GM18868 (cell line): ENCODE results near the gene DAPP1.
A peak's percentile ranks its signal among the peaks of the same experiment; 100 is the strongest.

Experiments
- ATAC-seq: cut with Tn5 transposase; IDR thresholded peaks from one replicate; pipeline ENCODE4 v1.9.1; 2021; ENCODE audit warnings: mild to moderate bottlenecking, moderate library complexity; ENCODE audit not compliant: unreplicated experiment

DAPP1 gene

DNA sequence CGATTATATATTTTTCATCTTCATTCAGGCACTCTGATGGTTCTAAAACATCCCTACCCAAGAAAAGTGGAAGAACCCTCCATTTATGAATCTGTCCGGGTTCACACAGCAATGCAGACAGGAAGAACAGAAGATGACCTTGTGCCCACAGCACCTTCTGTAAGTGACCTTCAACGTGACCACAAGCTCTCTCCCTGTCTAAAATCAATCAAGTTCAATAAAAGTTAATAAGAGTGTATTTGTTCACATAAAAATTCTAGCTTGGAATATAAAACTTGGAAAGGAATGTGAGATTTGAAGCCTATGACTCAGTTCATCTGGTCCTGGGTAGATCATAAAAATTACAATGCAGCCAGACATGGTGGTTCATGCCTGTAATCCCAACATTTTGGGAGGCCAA is 36.6 kb downstream of the DAPP1 start:
- ATAC-seq = no peak

DNA sequence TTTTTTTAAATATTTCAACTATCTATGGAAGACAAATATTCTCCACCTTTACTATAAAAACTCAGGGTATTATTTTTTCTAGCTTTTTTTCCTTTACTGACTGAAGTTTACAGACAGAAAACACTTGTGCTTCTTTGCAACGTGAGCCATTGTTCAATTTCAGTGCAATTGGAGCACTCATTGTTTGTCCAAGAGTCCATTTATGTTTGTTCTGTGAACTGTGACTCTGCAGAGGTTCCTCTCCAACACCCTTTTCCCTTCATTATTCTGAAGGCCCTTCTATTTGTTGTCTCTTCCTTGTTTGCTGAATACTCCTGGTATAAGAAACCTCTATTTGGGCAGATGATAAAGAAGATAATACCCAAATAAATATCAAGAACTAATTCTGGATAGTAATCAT is 37.4 kb downstream of the DAPP1 start:
- no peak for ATAC-seq

DNA sequence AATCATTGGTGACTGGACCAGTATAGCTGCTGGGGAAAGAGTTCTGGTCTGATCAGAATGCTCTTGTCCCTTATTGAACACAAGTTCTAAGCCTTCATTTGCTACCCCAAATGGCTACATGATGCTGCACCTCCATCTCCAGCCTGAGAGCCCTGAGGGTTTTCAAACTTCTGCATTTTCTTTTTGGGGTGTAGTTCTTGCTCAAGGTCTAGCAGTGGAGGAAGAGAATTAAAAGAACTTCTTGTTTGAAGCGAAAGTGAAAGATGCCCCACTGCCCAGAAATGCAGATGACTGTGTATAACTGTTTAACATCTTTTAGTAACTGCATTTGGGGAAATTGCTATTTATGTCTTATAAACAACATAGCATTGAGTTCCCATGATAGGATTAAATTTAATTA is 39.1 kb downstream of the DAPP1 start:
- ATAC-seq = peak; percentile 43

DNA sequence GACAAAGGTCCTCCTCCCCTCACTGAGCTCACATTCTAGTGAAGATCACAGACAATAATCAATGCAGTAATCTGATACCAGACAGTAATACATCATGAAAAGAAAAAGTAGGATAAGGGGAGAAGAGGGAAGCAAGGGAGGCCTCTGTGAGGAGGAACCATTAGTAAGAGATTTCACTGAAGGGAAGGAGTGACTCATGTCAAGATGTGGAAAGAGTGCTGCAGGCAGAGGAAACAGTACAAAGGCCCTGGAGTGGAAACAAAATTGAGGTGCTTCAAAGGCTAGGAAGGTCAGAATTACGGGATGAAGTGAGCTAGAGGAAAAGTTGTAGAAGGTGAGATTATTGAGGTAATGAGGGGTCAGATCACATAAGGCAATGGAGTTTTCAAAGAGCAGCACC is 39.5 kb downstream of the DAPP1 start:
- ATAC-seq = no peak

DNA sequence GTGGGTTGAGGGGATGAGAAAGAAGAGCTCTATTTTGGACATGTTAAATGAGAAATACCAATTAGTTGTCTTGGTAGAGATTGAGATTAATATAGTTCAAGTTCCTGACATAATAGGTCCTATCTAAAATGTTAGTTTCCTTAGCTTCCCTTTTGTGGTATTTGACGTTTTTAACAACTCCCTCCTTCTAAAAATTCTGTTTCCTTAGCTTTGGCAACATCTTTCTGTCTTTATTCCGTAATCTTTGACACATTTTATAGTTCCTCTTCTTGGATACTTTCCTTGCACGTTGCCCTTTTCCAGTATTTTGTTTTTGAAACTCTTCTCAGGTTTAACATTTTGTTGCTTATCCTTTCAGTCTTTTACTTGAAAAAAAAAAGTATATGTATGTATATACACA is 40.7 kb downstream of the DAPP1 start:
- ATAC-seq = no peak

DNA sequence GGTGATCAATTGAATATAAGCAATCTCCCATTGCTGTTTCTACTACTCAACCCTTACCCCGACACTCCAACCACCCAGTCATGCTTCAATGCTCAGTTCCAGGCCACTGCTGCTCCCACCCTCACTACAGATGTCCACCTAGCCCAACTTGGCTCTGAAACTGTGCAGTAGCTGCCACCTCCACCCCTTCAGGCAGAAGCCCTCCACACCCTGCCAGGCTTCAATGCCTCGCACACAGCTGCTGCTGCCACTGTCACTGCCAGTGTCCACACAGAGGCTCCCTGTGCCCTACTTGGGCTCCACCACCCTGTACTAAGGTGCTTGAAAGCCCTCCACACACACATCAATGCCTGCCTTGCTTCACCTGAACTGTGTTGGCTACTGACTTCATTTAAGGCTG is 43.0 kb downstream of the DAPP1 start:
- ATAC-seq = peak; percentile 44

DNA sequence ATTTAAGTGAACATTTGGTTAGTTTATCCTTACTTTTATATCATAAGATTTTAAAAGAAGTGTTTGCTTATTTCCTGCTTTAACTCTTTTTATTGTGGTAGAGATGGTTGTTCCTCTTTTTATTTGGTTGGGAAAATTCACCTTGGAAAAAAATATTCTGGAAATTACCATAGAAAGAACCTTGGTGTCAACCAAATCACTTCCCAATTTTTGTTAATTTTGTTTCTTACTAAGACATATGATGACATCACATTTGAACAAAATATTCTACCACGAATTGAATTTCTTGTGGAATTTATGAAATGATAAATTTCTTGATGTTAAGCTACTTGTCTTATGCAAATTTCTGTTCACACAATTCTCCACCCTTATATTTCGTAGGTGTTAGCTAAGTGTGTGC is 43.9 kb downstream of the DAPP1 start:
- ATAC-seq = no peak

DNA sequence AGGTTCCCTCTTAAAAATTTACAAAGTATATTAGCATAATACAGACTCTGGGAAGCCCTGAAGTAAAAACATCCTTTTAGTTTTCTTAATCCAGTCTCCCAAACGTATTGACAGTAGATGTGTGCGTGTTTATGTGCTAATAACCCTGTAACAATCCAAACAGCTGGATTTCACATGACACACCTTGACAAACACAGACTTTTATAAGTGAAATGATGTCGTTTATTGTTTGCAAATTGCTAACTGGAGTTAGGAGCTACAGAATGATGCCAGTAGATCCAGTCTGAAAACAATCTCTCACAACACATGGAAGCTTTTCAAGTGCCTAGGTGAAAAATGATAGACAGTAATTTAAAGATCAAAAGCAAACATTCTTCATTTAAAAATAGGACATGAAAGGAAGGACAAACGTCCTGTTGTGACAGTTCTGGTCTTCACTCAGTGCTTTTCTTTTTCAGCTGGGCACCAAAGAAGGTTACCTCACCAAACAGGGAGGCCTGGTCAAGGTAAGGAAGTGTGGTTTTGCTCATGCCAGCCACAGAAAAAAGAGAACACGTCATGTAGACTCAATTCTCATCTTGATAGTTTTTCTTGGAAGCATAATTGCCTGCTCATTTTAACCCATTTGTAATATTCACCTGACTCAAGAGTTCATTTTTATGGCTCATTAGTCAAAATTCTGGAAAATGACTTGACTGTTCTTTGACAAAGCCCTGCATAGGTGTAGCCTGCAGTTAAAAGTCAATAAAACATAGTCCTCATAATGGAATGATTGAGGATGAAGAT is 44.7 kb downstream of the DAPP1 start:
- ATAC-seq = peak; percentile 68

DNA sequence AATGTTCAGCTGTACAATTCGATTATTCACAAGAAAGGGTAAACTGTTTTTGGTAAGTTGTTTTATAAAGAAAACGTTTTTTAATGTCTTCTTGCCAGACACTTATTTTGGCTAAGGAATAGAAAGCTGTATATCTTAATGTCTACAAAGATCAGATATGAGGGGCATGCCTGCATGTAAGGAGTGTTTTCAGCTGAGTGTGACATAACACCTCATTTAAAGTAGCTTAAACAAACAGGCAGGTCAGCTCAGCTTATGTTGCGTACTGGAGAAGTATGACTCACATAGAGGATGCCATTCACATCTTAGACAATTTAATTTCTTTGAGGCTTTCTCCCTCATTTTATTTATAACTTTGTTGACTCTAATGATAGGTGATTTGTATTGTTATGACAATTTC is 47.2 kb downstream of the DAPP1 start:
- ATAC-seq = no peak

DNA sequence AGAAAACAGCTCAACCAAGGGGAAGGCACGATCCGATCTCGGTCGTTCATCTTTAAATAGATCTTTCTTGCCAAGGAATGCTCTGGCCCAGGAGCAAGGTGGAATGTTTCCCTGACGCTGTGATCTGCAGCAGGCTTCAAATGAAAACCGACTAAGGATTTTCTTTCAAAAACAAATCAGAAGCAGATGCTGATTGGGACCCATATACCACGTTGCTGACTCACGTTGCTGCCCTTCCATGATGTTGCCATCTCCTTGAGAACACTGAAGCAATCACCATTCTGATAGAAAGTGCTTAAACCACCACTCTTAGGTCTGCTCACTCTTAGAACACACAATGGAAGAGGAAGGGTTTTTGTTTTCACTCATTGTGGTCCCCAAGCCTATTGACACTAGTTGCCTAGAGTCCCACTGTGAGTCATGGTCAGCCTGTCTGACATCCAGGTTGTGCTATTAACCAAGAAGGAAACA is 51.5 kb downstream of the DAPP1 start:
- ATAC-seq = peak; percentile 82

DNA sequence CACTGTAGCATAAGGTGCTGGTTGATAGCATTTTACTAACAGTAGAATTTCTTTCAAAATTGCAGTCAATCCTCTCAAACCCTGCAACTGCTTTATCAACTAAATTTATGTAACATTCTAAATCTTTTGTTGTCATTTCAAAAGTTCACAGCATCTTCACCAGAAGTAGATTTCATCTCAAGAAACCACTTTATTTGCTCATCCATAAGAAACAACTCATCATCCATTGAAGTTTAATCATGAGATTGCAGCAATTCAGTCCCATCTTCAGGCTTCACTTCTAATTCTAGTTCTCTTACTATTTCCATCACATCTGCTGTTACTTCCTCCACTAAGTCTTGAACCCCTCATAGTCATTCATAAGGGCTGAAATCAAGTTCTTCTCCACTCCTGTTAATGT is 55.9 kb downstream of the DAPP1 start:
- ATAC-seq = no peak

DNA sequence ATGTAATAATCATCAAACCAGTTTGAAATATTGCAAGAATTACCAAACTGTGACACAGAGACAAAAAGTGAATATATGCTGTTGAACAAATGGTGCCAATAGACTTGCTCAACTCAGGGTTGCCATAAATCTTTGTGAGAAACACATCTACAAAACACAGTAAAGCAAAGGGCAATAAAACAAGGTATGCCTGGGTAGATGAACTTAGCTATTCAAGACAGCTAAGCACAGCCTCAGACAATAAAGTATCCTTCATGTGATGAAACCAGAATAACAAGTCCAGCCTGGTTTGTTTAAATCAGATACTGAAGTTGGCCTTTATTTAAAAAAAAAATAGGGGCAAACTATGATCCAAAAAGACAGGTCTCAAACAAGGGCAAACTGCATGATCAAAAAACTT is 58.4 kb downstream of the DAPP1 start:
- no peak for ATAC-seq

DNA sequence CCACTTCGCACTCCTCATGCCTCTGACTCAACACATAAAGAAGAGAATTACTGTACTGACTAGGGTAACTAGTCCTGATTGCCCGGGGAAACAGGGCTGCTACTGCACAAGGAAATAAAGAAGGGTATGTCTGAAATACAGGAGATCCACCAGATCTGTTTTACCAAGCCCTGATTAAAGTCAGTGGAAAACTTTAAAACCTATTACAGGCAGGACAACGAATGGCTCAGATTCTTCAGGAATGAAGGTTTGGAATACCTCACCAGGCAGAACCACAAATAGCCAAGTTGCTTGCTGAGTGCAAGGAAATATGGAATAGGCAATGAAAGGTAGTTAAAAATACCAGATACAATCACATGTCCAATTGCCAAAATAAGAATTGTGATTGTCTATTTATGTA is 60.3 kb downstream of the DAPP1 start:
- ATAC-seq = no peak

DNA sequence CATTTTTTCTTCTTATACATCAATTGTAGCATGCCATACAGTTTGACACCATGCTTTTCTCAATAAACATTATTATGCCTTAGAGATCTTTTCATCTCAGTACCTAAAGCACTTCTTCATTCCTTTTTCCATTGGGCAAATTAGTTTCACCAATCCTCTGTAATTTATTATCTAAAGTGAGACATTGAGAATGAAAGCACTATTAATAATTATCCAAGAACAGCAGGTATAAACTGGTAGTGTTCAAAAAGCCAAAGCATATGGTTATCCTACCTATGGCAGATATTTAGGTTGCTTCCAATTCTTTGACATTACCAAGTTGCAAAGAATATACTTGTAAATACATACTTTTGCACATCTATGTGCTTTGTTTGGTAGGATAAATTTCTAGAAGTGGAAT is 62.0 kb downstream of the DAPP1 start:
- ATAC-seq = no peak

DNA sequence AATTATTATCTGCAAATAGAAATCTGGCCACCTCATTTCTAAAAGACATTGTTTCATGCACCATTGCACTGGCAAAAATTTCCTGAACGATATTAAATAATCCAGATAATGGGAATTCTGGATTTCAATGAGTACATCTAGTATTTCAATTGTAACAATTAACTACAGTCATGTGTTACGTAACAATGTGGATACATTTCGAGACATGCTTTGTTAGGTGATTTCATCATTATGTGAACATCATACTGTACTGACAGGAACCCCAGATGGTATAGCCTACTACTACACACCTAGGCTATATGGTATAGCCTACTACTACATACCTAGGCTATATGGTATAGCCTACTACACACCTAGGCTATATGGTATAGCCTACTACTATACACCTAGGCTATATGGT is 62.8 kb downstream of the DAPP1 start:
- no peak for ATAC-seq

DNA sequence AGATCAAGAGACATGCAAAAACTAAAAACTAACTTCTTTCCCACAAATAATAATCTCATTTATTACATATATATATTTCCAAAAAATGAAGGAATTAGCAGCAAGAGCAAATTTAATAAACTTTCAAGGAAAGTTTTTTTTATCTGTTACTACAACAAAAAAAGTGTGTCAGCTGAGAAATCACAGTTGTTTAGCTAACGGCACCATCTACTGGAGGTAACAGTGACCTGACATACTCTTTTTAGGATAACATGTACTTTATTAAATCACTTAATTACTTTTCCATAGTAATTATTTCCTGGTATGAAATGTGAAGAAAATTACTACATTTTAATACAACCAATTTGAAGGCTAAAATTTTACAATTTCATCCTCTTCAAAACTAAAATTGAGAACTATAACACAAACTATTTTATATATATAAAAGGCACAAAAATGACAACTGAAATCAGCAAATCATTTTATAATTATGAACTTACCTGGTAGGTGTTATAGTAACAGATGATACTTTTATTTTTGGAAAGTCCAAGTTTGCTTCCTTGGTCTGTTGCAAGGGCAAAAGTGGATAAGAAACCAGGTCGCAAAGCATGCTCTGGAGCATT is 68.5 kb downstream of the DAPP1 start:
- ATAC-seq = peak; percentile 78

DNA sequence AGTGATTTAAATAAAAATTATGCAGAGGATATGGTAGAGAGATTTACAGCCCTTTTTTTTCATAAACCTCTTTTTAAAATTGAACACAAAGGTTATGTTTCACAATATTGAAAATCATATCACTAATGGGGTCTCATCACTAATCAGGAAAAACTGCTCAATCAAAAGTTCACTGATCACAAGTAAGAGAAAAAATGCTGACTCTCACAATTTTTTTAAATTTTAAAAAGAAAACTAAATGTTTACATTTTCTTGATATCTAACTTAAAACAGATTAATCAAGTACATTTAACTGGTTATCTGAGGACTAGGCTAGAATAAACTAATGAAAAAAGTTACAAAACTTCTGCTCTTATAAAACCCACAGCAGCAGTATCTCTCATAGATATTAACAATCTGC is 69.1 kb downstream of the DAPP1 start:
- no peak for ATAC-seq

DNA sequence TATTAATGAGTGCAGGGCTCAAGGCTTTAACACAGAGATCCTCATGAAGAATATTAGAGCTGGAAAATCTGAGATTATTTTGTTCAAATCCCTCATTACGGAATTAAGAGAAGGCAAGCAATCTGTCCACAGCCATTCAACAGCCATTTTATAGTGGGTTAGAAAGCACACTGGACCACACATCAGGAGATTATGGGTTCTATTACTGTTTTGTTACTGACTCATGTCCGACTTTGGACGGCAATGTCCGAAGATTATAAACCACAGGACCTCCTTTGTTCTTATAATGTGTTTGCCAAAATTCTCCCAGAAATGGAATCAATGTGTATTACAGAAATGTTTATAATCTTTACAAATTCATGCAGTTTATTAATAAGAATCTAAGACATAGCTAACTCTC is 69.5 kb downstream of the DAPP1 start:
- ATAC-seq = no peak

DNA sequence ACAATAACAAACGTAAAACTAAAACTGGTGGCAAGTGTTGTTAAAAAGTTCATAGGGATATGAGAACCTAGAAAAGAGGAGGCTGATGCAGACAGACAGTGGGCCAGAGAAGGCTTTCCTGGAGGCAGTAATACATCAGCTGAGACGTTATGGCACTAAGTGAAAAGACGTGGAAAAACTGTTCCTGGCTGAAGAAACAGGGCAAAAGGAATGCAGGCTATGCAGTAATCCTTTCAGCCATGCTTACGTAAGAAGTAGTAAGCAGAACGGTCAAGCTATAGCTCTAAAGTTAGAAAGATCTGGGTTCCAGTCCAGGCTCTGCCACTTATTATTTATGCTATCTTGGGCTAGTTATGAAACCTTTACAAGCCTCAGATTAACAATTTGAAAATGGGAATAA is 71.2 kb downstream of the DAPP1 start:
- ATAC-seq = no peak

DNA sequence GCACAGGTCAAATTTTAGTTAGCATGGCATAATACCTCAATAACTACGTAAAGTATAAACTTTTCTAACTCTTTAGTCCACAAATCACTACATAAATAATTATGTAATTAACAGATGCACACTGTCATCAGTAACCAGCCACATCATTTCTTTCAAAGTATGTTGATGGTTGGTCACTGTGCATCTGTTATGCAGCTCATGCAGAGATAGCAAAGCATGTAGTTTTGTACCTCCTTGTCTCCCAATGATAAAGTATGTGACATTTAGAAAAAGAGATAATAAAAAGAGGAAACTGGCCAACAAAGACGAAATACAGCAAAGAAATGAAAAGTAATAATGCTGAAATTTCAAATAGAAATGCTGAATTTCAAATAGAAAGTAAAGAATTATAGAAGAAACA is 74.7 kb downstream of the DAPP1 start:
- no peak for ATAC-seq

DNA sequence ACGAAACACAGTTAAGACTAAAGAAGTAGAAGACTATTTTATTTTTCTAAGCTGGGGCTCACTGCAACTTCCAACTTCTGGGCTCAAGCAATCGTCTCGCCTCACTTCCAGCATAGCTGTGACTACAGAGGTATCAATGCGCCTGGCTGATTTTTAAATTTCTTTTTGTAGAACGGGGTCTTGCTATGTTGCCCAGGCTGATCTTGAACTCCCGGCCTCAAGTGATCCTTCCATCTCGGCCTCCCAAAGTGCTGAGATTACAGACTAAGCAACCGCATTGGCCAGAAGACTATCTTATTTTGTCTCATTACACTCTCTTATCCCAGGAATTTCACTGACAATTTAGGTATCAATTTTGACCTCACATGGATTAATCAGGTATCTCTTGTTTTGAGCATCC is 76.4 kb downstream of the DAPP1 start:
- no peak for ATAC-seq

DNA sequence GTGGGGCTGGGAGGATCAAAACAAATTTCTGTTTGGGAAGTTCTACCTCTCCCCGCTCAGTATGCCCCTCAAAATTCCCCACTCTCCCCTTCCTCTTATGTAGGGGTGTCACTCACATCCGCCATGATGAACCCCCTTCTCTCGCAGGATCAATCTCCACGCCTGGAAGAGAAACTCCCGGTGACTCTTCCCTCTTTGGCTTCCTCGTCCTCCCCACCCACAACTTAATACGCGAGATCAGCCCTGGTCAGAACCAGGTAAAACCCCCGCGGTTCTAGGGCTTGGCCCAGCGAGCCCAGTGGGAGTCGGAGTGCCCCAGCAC is 77.2 kb downstream of the DAPP1 start:
- no peak for ATAC-seq
